K562 (cell line): ENCODE data around the gene RBM19. TPM values are rescaled to one million over a fixed set of nuclear protein-coding genes. Genes with fewer than 3 reads are reported as not detected.

Source experiments
- ATAC-seq: fragments of 200-7000 bp; cut with Tn5 transposase; 3 replicates; pipeline ENCODE4 v1.9.1; 2020; ENCODE audit warnings: moderate library complexity
- BruUV-seq: library from RNA; stranded (reverse); fragments of 400-500 nt; replicated peaks from 2 replicates; lab custom pipeline; 2021; lab: Mats Ljungman, UMichigan
- CTCF ChIA-PET: fragments of 300-600 bp; formaldehyde crosslinking; extraction: SDS; loops from one replicate; lab custom pipeline; 2021; ENCODE audit warnings: low intra/inter-chr PET ratio; lab: Yijun Ruan, JAX
- POLR2A ChIA-PET: fragments of 300-600, 350-650 bp; sonication (Branson Sonifier 250); formaldehyde crosslinking; extraction: SDS; loops from one replicate; lab custom pipeline; 2021; ENCODE audit warnings: antibody characterized with exemption, inconsistent platforms; lab: Yijun Ruan, JAX
- DNase-seq, 4 experiments: peaks; one replicate each; pipeline versions ENCODE4 v3.0.0 to v3.0.0-alpha.2; 2011 to 2018; ENCODE audit warnings: low spot score in 3 of 4, mixed read lengths in 3 of 4; ENCODE audit errors: extremely low read depth in 1 of 4
- FAIRE-seq: peaks from 2 replicates; lab custom pipeline; 2011; peaks lifted over from hg19 to GRCh38; lab: Jason Lieb, UNC
- H2AFZ ChIP-seq: 2 replicates; pipeline ENCODE4 v1.6.0; 2011; ENCODE audit warnings: low read depth, low read length, control low read depth, inconsistent platforms
- H3K27ac ChIP-seq: fragments of 200-600 bp; 3 replicates; pipeline ENCODE4 v1.8.0; 2011; ENCODE audit warnings: low read depth, mild to moderate bottlenecking, control low read depth, inconsistent platforms, low read length, moderate library complexity, mixed read lengths; ENCODE audit errors: extremely low read depth
- H3K27me3 ChIP-seq, 2 experiments: fragments of 300-600 bp in 1 of 2; 2 replicates in 1 of 2; 3 replicates in 1 of 2; pipeline versions ENCODE4 v1.6.0 to v1.8.0; 2011; ENCODE audit warnings: inconsistent platforms in 2 of 2, low read length in 2 of 2, mild to moderate bottlenecking in 1 of 2, mixed read lengths in 1 of 2, moderate library complexity in 1 of 2; ENCODE audit not compliant: control insufficient read depth in 2 of 2, insufficient read depth in 2 of 2
- H3K36me3 ChIP-seq: fragments of 300-600 bp; 3 replicates; pipeline ENCODE4 v1.8.0; 2011; ENCODE audit warnings: mild to moderate bottlenecking, low read length, inconsistent platforms; ENCODE audit not compliant: control insufficient read depth, insufficient read depth
- H3K4me1 ChIP-seq, 2 experiments: fragments of 200-600 bp in 1 of 2; replicated peaks in 1 of 2; 2 replicates in 1 of 2; 3 replicates in 1 of 2; pipeline versions ENCODE4 v1.5.1 to v1.8.0; 2011; ENCODE audit warnings: inconsistent platforms in 2 of 2, low read length in 2 of 2, mild to moderate bottlenecking in 1 of 2, mixed read lengths in 1 of 2, moderate library complexity in 1 of 2; ENCODE audit not compliant: control insufficient read depth in 2 of 2, insufficient read depth in 2 of 2
- H3K4me2 ChIP-seq: 2 replicates; pipeline ENCODE4 v1.6.1; 2011; ENCODE audit warnings: low read length, control low read depth, inconsistent platforms, mixed read lengths; ENCODE audit not compliant: insufficient read depth
- H3K4me3 ChIP-seq: fragments of 200-600 bp; sonication (generic), shearing (Covaris generic); 2 replicates; pipeline ENCODE4 v1.5.1; 2016; ENCODE audit warnings: control low read depth, inconsistent platforms
- H3K79me2 ChIP-seq: fragments of 200-600 bp; 3 replicates; pipeline ENCODE4 v1.8.0; 2011; ENCODE audit warnings: low read length, inconsistent platforms; ENCODE audit not compliant: control insufficient read depth, insufficient read depth
- H3K9ac ChIP-seq, 2 experiments: 2 replicates each; pipeline versions ENCODE4 v1.6.0 to v1.6.1; 2011; ENCODE audit warnings: low read depth in 2 of 2, low read length in 2 of 2, control low read depth in 1 of 2, inconsistent platforms in 1 of 2, mild to moderate bottlenecking in 1 of 2, mixed read lengths in 1 of 2; ENCODE audit not compliant: insufficient read depth in 1 of 2
- H3K9me1 ChIP-seq: one replicate; pipeline ENCODE4 v1.6.0; 2011; ENCODE audit warnings: inconsistent platforms, mild to moderate bottlenecking, low read length, moderate library complexity; ENCODE audit not compliant: control insufficient read depth, insufficient read depth
- H3K9me3 ChIP-seq: replicated peaks from 2 replicates; pipeline ENCODE4 v1.5.1; 2011; ENCODE audit warnings: low read depth, low read length, inconsistent platforms; ENCODE audit not compliant: control insufficient read depth, insufficient read depth
- H4K20me1 ChIP-seq: replicated peaks from 2 replicates; pipeline ENCODE4 v1.6.1; 2011; ENCODE audit warnings: low read length, inconsistent platforms, mixed read lengths; ENCODE audit not compliant: control insufficient read depth, insufficient read depth
- ADNP ChIP-seq: fragments of 200-800 bp; sonication (Bioruptor generic); IDR thresholded peaks from 2 replicates; pipeline ENCODE4 v1.6.1; 2016; ENCODE audit warnings: missing genetic modification characterization, missing compliant biosample characterization
- BCOR ChIP-seq: fragments of 450-650 bp; IDR thresholded peaks from 2 replicates; pipeline ENCODE4 v1.6.1; 2016
- BRF2 ChIP-seq: IDR thresholded peaks from 3 replicates; pipeline ENCODE4 v1.6.1; 2011; ENCODE audit warnings: borderline replicate concordance, mild to moderate bottlenecking; ENCODE audit not compliant: insufficient read length, insufficient read depth
- C11orf30 ChIP-seq: fragments of 450-650 bp; IDR thresholded peaks from 2 replicates; pipeline ENCODE4 v1.6.1; 2016; ENCODE audit warnings: low read depth, mild to moderate bottlenecking
- KDM1A ChIP-seq, 2 experiments: fragments of 450-650 bp; IDR thresholded peaks; 2 replicates each; pipeline ENCODE4 v1.6.1; 2016; ENCODE audit warnings: mild to moderate bottlenecking in 2 of 2
- KHSRP ChIP-seq: fragments of 450-650 bp; IDR thresholded peaks from 2 replicates; pipeline ENCODE4 v1.6.1; 2017
- MAFF ChIP-seq: IDR thresholded peaks from 2 replicates; pipeline ENCODE4 v1.6.1; 2012; ENCODE audit warnings: low read length, improper control_type of control experiment
- MAFG ChIP-seq: fragments of 450-650 bp; conservative IDR thresholded peaks from 2 replicates; pipeline ENCODE4 v1.6.1; 2016; ENCODE audit warnings: missing genetic modification characterization, missing compliant biosample characterization
- MAFK ChIP-seq: IDR thresholded peaks from 2 replicates; pipeline ENCODE4 v1.6.1; 2011; ENCODE audit warnings: low read length, improper control_type of control experiment
- MEIS2 ChIP-seq: fragments of 450-650 bp; IDR thresholded peaks from 2 replicates; pipeline ENCODE4 v1.6.1; 2014; ENCODE audit warnings: mild to moderate bottlenecking; ENCODE audit not compliant: partially characterized antibody
- NFRKB ChIP-seq: fragments of 450-650 bp; IDR thresholded peaks from 2 replicates; pipeline ENCODE4 v1.6.1; 2016; ENCODE audit warnings: low read depth
- RBM25 ChIP-seq: fragments of 200-400 bp; formaldehyde crosslinking; IDR thresholded peaks from 2 replicates; pipeline ENCODE4 v1.6.1; 2018; ENCODE audit warnings: low read length, low read depth, moderate library complexity; ENCODE audit not compliant: severe bottlenecking
- RCOR1 ChIP-seq, 2 experiments: IDR thresholded peaks; 2 replicates each; pipeline ENCODE4 v1.6.1; 2012; ENCODE audit warnings: low read depth in 2 of 2, low read length in 2 of 2, borderline replicate concordance in 1 of 2, improper control_type of control experiment in 1 of 2
- RHOXF2B ChIP-seq: fragments of 250-450 bp; sonication (Bioruptor Pico); conservative IDR thresholded peaks from 2 replicates; pipeline ENCODE4 v1.5.1; 2021
- SOX6 ChIP-seq: fragments of 450-650 bp; IDR thresholded peaks from 2 replicates; pipeline ENCODE4 v1.6.1; 2014; ENCODE audit warnings: mild to moderate bottlenecking
- TEAD1 ChIP-seq, 2 experiments: fragments of 450-650 bp in 1 of 2; sonication (generic) in 1 of 2; formaldehyde crosslinking; IDR thresholded peaks; 2 replicates each; pipeline versions ENCODE4 v1.4.0 to v1.8.0; 2020 to 2022; ENCODE audit warnings: mild to moderate bottlenecking in 2 of 2, missing genetic modification reagents in 1 of 2
- ZNF316 ChIP-seq: fragments of 450-650 bp; IDR thresholded peaks from 2 replicates; pipeline ENCODE4 v1.6.1; 2016
- ZNF57 ChIP-seq: fragments of 450-650 bp; formaldehyde crosslinking; IDR thresholded peaks from 2 replicates; pipeline ENCODE4 v1.4.0; 2020; ENCODE audit warnings: mild to moderate bottlenecking, moderate library complexity
- ZZZ3 ChIP-seq: fragments of 450-650 bp; IDR thresholded peaks from 2 replicates; pipeline ENCODE4 v1.6.1; 2016; ENCODE audit warnings: antibody characterized with exemption, mild to moderate bottlenecking, moderate library complexity
- WGBS: fragments of 100-300 bp; shearing (Covaris generic); methylation state at CpG from one replicate; pipeline ENCODE4 v1.1.6; 2016; ENCODE audit warnings: low coverage, mixed read lengths; ENCODE audit not compliant: insufficient coverage; ENCODE audit errors: missing lambda C conversion rate; 5-methylcytosine and 5-hydroxymethylcytosine counted together
- in situ Hi-C: fragments of 300-500 bp; cut with MboI; formaldehyde crosslinking; loops from 4 replicates; pipeline ENCODE4 v1.15.0; 2018; ENCODE audit warnings: inconsistent platforms, mixed read lengths
- intact Hi-C: fragments of 100-400 bp; cut with micrococcal nuclease; formaldehyde crosslinking; loops from 2 replicates; pipeline ENCODE4 v1.14.2; 2022
- polyA plus RNA-seq, 8 experiments: library from polyadenylated mRNA; depleted of rRNA in 4 of 8; stranded (reverse) in 5 of 8; unstranded in 3 of 8; fragments of >200 nt; fragmentation: Nextera tagmentation in 2 of 8; fragmentation: Illumina TruSeq in 1 of 8; extraction: Ambion mirVana in 2 of 8; extraction: Trizol in 1 of 8; gene quantifications; 2 replicates each; pipeline versions ENCODE4 v1.2.1 to v1.2.3, GENCODE V29; 2011 to 2014; ENCODE audit warnings: inconsistent platforms in 1 of 8, missing spikeins in 1 of 8
- total RNA-seq, 7 experiments: library from RNA; depleted of rRNA in 6 of 7; stranded (reverse); fragments of >200 nt in 6 of 7; fragmentation: Illumina TruSeq in 2 of 7; extraction: Trizol in 2 of 7; gene quantifications; 2 replicates each; pipeline versions ENCODE4 v1.2.1 to v1.2.3, GENCODE V29; 2011 to 2021; ENCODE audit warnings: low replicate concordance in 1 of 7

Gene RBM19
- total and polyA plus RNA-seq, 9 of the 15 experiments (the other 6 are each of a cell fraction or from before 2014, with no cell fraction given), result 16.0 to 58.4 (median 37.9) TPM

DNA sequence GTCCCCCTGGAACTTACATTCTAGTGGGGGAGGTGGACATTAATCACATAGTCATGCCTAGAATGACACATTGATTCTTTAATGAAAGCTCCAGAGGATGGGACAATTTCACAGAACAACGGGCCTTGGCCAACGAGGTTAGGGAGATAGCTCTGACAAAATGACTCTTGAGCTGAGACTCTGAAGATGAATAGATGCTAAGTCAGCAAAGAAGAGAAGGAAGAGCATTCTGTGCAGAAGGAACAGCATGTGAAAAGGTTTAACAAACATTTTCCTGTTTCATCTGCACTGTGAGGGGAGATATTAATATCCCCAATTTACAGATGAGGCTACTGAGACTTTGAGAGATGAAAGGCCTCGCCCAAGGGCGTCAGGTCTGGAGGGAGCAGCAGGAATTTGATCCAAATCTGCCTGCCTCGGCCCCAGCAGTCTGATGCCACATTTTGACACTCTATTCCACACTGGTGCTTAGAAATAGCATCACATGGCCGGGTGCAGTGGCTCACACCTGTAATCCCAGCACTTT, 193.6 kb downstream of the RBM19 start:
- H3K9me3 ChIP-seq, result no peaks in the 10 kb centered on the region
- POLR2A ChIA-PET, result interaction anchor here (1.0 to 1.8 kb wide), 6 partner anchors 14 to 43 kb away, joined by 3 to 7 read pairs (median 4); no protein-coding TSS in a partner anchor
- no peaks in the 10 kb centered on the region for H4K20me1 ChIP-seq
- intact Hi-C loops (no loop called here), in situ Hi-C loops (no loop called here)
- ATAC-seq, result no peak
- peak overlapping the region; percentile 74 to 75; a peak in 3 of 4 replicates for H3K9ac ChIP-seq
- no peaks in the 10 kb centered on the region for H3K36me3 ChIP-seq
- peak overlapping the region; percentile 36; the same call in 1 of the 2 replicates for H2AFZ ChIP-seq
- no peak for DNase-seq
- no peaks in the 10 kb centered on the region for H3K9me1 ChIP-seq
- peaks cover 4 to 5% of the 10 kb centered on the region in 2 experiments; a peak in 3 of 5 replicates for H3K4me1 ChIP-seq
- peak overlapping the region; percentile 34 for H3K4me3 ChIP-seq
- CTCF ChIA-PET, result no interaction called here
- H3K4me2 ChIP-seq, result peak overlapping the region; percentile 77
- FAIRE-seq, result peak; percentile 6
- no TSS peak for BruUV-seq
- no peaks in the 10 kb centered on the region for H3K27me3 ChIP-seq
- TF ChIP-seq NFRKB, result no peak
- no peak for TF ChIP-seq RHOXF2B (CRISPR knock-in tag)
- TF ChIP-seq ZNF316, result peak; percentile 94
- no peak for TF ChIP-seq SOX6
- TF ChIP-seq MAFK, result peak; percentile 73
- TF ChIP-seq RBM25, result peak; percentile 66
- TF ChIP-seq ZZZ3, result no peak
- TF ChIP-seq BRF2, result no peak
- peak; percentile 62; the same call in 1 of the 2 replicates for TF ChIP-seq BCOR
- peak; percentile 85 for TF ChIP-seq MAFG (tag)
- TF ChIP-seq C11orf30, result peak; percentile 88
- 0 out of 4 replicates have a peak, but pooled peaks of 1 of the 2 experiments have one; percentile 18 for TF ChIP-seq RCOR1 (IDR thresholded peaks at IDR 0.05; ENCODE audit: borderline replicate concordance in 1 of 2, low read depth in 2 of 2, low read length in 2 of 2)
- TF ChIP-seq ZNF57, result no peak
- peak in 1 of 2 experiments; percentile 26; a peak in 1 of 4 replicates for TF ChIP-seq KDM1A (IDR thresholded peaks at IDR 0.05)
- TF ChIP-seq MEIS2, result peak; percentile 59
- 0 out of 2 replicates have a peak, but pooled peaks have one; percentile 26 for TF ChIP-seq KHSRP
- peak; percentile 26; the same call in 1 of the 2 replicates for TF ChIP-seq ADNP
- 0 out of 4 replicates have a peak, but pooled peaks of 1 of the 2 experiments have one; percentile 44 for TF ChIP-seq TEAD1 (CRISPR knock-in tag; IDR thresholded peaks at IDR 0.05)
- TF ChIP-seq MAFF, result peak; percentile 67
- peak overlapping the region; percentile 69; the same call in 2 of the 3 replicates for H3K27ac ChIP-seq
- peaks cover 10% of the 10 kb centered on the region; the same call in 2 of the 3 replicates for H3K79me2 ChIP-seq
- 32% methylated on average over 6 of the region's 6 CpGs for WGBS
